ENCODE results near the gene JAZF1.

DNA sequence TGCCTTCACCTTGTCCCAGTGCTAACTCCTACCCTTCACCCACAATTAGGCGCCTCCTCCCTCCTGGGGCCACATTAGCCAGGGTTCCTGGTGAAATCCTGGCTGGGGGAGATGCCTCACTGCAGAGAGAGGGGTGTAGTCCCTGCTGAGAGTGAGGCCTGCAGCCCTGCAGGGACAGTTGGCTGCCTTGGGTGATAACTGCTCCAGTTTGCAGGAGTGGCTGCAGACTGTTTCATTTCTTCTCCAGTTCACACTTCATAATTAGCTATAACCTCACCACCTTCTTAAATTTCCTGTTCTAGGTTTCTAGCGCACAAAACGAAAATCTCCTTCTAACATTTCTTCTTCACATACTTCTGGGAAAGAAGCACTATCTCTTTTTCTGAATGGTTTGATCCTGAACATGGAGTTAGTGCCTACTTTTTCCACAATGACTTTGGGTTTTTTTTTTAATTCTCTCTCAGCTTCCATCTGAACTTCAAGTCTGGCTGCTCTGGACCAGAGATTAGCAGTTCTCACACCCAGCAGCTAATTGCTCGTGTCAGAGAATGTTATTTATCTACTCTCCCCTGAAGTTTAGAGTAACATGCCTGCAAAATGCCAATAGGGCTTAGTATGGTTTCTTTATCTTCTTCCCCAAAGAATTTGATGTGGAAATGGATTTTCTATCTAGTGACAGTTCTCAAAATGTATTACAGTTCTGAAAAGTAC lies 15.5 kb upstream of the JAZF1 start:
- TF ChIP-seq, protein P1, sequence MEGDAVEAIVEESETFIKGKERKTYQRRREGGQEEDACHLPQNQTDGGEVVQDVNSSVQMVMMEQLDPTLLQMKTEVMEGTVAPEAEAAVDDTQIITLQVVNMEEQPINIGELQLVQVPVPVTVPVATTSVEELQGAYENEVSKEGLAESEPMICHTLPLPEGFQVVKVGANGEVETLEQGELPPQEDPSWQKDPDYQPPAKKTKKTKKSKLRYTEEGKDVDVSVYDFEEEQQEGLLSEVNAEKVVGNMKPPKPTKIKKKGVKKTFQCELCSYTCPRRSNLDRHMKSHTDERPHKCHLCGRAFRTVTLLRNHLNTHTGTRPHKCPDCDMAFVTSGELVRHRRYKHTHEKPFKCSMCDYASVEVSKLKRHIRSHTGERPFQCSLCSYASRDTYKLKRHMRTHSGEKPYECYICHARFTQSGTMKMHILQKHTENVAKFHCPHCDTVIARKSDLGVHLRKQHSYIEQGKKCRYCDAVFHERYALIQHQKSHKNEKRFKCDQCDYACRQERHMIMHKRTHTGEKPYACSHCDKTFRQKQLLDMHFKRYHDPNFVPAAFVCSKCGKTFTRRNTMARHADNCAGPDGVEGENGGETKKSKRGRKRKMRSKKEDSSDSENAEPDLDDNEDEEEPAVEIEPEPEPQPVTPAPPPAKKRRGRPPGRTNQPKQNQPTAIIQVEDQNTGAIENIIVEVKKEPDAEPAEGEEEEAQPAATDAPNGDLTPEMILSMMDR (IDR thresholded peaks at IDR 0.05) = no peak
- no peak for TF ChIP-seq POLR2A (IDR thresholded peaks at IDR 0.05)
- no peak for TF ChIP-seq EP300 (IDR thresholded peaks at IDR 0.05)
